ENCODE measurements around the gene TSHZ2.

DNA sequence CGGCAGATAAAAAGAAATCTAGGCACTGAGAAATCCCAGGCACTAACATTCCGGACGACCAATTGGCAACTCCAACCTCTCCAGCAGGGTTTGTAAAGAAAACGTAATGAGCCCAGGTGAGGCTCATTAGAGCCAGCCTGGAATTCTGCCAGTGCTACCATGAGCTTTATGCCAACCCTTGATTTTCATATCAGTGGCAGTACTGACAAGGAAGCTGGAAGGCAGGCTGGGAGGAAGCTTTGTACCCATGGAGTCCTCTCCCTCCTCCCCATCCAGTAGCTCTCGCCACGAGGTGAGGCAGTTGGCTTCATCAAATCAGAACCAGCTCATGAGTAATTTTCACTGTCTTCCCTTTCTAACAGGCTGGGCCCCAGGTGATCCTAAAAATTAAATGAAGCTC, 371.3 kb downstream of the TSHZ2 start:
- TF ChIP-seq, protein P1, sequence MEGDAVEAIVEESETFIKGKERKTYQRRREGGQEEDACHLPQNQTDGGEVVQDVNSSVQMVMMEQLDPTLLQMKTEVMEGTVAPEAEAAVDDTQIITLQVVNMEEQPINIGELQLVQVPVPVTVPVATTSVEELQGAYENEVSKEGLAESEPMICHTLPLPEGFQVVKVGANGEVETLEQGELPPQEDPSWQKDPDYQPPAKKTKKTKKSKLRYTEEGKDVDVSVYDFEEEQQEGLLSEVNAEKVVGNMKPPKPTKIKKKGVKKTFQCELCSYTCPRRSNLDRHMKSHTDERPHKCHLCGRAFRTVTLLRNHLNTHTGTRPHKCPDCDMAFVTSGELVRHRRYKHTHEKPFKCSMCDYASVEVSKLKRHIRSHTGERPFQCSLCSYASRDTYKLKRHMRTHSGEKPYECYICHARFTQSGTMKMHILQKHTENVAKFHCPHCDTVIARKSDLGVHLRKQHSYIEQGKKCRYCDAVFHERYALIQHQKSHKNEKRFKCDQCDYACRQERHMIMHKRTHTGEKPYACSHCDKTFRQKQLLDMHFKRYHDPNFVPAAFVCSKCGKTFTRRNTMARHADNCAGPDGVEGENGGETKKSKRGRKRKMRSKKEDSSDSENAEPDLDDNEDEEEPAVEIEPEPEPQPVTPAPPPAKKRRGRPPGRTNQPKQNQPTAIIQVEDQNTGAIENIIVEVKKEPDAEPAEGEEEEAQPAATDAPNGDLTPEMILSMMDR (IDR thresholded peaks at IDR 0.05), result no peak
- TF ChIP-seq, protein P2, sequence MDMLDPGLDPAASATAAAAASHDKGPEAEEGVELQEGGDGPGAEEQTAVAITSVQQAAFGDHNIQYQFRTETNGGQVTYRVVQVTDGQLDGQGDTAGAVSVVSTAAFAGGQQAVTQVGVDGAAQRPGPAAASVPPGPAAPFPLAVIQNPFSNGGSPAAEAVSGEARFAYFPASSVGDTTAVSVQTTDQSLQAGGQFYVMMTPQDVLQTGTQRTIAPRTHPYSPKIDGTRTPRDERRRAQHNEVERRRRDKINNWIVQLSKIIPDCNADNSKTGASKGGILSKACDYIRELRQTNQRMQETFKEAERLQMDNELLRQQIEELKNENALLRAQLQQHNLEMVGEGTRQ (CRISPR knock-in tag; IDR thresholded peaks at IDR 0.05), result no peak
- TF ChIP-seq, protein P3, sequence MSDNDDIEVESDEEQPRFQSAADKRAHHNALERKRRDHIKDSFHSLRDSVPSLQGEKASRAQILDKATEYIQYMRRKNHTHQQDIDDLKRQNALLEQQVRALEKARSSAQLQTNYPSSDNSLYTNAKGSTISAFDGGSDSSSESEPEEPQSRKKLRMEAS (CRISPR knock-in tag; IDR thresholded peaks at IDR 0.05), result no peak
- TF ChIP-seq ETV6 (CRISPR knock-in tag; IDR thresholded peaks at IDR 0.05) (no peak), NR3C1 (CRISPR knock-in tag; conservative IDR thresholded peaks at IDR 0.05; ENCODE audit: low read depth) (no peak), TEAD4 (CRISPR knock-in tag; IDR thresholded peaks at IDR 0.05) (no peak)

Measured in WTC11 (cell line).